Sigmoid colon (tissue), 4 donors: ENCODE measurements around the gene AGBL1.

ENCODE experiments used
- EP300 ChIP-seq, 4 donors: sonication (generic); formaldehyde crosslinking; IDR thresholded peaks; one replicate each; pipeline ENCODE4 v1.6.1; 2017; ENCODE audit warnings: antibody characterized with exemption in 4 of 4
- POLR2A ChIP-seq, 2 donors: fragments of 450-650 bp; IDR thresholded peaks; one replicate each; pipeline ENCODE4 v1.6.1; 2016; ENCODE audit warnings: antibody characterized with exemption in 2 of 2, mild to moderate bottlenecking in 2 of 2, moderate library complexity in 2 of 2
- TF ChIP-seq, protein P1 (sequence below), 4 experiments: fragments of 450-650 bp in 3 of 4; fragments of 200-600 bp in 1 of 4; IDR thresholded peaks; one replicate each; pipeline ENCODE4 v1.5.1; 2016 to 2019; ENCODE audit warnings: antibody characterized with exemption in 4 of 4, mild to moderate bottlenecking in 3 of 4, moderate library complexity in 2 of 4

GRCh38 chr15:86813892-86814291 lies 734.2 kb downstream of the AGBL1 start:
- TF ChIP-seq, protein P1, sequence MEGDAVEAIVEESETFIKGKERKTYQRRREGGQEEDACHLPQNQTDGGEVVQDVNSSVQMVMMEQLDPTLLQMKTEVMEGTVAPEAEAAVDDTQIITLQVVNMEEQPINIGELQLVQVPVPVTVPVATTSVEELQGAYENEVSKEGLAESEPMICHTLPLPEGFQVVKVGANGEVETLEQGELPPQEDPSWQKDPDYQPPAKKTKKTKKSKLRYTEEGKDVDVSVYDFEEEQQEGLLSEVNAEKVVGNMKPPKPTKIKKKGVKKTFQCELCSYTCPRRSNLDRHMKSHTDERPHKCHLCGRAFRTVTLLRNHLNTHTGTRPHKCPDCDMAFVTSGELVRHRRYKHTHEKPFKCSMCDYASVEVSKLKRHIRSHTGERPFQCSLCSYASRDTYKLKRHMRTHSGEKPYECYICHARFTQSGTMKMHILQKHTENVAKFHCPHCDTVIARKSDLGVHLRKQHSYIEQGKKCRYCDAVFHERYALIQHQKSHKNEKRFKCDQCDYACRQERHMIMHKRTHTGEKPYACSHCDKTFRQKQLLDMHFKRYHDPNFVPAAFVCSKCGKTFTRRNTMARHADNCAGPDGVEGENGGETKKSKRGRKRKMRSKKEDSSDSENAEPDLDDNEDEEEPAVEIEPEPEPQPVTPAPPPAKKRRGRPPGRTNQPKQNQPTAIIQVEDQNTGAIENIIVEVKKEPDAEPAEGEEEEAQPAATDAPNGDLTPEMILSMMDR (IDR thresholded peaks at IDR 0.05): no peak
- TF ChIP-seq POLR2A (IDR thresholded peaks at IDR 0.05): no peak
- TF ChIP-seq EP300 (IDR thresholded peaks at IDR 0.05): no peak
